ENCODE measurements around the gene NES.

DNA sequence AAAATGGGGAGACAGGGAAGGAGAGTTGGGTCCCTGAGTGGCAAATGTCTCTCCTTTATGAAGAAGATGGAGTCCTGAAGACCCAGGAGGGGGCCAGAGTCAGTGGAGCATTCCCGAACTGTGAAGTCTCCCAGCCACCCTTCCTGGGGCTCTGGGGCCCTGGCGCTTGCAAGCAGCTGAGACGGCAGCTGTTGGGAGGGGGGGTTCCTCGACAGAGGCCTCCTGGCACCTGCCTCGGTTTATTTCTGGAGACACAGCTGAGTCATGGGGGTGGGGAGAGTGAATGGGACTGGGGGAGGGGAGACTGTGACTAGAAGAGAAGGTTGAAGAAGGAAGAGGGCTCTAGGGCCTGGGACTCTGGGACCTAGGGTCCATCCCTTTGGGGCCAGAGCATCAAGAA is 14.0 kb downstream of the NES start:
- TF ChIP-seq, protein P1, sequence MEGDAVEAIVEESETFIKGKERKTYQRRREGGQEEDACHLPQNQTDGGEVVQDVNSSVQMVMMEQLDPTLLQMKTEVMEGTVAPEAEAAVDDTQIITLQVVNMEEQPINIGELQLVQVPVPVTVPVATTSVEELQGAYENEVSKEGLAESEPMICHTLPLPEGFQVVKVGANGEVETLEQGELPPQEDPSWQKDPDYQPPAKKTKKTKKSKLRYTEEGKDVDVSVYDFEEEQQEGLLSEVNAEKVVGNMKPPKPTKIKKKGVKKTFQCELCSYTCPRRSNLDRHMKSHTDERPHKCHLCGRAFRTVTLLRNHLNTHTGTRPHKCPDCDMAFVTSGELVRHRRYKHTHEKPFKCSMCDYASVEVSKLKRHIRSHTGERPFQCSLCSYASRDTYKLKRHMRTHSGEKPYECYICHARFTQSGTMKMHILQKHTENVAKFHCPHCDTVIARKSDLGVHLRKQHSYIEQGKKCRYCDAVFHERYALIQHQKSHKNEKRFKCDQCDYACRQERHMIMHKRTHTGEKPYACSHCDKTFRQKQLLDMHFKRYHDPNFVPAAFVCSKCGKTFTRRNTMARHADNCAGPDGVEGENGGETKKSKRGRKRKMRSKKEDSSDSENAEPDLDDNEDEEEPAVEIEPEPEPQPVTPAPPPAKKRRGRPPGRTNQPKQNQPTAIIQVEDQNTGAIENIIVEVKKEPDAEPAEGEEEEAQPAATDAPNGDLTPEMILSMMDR (IDR thresholded peaks at IDR 0.05; ENCODE audit: low read length) = no peak
- TF ChIP-seq EZH2 (IDR thresholded peaks at IDR 0.05; ENCODE audit: borderline replicate concordance, low read length) = no peak
